NCI-H524 (cell line): ENCODE measurements around the gene CHID1.
A peak's percentile ranks its signal among the peaks of the same experiment; 100 is the strongest.

ENCODE experiments used
- DNase-seq, 2 experiments: peaks; one replicate each; lab custom pipeline; 2025; lab: John Stamatoyannopoulos, UW

CHID1 gene

DNA sequence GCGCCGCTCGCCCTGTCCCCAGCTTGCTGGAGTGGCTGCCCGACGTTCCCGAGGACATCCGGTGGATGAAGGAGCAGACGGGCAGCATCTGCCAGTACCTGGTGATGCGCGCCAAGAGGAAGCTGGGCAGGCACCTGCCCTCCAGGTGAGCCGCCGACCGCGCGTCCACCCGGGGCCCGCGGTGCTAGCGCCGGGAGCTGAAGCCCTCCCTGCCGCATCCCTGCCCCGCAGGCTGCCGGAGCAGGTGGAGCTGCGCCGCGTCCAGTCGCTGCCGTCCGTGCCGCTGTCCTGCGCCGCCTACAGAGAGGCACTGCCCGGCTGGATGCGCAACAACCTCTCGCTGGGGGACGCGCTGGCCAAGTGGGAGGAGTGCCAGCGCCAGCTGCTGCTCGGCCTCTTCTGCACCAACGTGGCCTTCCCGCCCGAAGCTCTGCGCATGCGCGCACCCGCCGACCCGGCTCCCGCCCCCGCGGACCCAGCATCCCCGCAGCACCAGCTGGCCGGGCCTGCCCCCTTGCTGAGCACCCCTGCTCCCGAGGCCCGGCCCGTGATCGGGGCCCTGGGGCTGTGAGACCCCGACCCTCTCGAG lies 86.2 kb downstream of the CHID1 start:
- DNase-seq = peak; percentile 46 to 82

DNA sequence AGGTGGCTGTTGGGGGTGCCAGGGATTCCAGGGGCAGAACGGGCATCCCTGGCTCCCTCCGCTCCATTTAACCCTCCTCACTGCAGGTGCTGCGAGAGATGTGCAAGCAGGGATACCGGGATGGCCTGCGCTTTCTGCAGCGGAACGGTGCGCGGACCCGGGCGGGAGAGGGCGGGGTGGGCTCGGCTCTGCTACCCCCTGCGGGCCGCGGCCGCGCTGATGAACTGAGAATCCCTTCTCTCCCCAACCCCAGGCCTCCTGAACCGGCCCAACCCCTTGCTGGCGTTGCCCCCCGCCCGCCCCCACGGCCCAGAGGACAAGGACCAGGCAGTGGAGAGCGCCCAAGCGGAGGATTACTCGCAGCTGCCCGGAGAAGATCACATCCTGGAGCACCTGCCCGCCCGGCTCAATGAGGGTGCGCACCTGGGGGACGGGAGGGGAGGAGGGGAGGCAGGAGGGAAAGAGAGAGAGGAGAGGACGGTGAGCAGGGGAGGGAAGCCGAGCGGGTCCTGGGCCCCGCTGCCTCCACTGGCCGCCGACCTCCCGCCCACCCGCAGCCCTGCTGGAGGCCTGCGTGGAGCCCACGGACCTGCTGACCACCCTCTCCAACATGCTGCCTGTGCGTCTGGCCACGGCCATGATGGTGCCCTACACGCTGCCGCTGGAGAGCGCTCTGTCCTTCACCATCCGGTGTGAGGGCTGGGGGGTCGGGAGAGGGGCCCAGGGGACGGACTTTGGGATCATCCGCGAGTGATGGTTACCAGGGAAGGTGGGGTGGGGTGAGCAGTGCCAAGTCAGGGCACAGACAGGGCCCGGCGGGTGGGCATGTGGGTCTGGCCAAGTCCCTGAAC lies 86.9 kb downstream of the CHID1 start:
- no peak for DNase-seq

DNA sequence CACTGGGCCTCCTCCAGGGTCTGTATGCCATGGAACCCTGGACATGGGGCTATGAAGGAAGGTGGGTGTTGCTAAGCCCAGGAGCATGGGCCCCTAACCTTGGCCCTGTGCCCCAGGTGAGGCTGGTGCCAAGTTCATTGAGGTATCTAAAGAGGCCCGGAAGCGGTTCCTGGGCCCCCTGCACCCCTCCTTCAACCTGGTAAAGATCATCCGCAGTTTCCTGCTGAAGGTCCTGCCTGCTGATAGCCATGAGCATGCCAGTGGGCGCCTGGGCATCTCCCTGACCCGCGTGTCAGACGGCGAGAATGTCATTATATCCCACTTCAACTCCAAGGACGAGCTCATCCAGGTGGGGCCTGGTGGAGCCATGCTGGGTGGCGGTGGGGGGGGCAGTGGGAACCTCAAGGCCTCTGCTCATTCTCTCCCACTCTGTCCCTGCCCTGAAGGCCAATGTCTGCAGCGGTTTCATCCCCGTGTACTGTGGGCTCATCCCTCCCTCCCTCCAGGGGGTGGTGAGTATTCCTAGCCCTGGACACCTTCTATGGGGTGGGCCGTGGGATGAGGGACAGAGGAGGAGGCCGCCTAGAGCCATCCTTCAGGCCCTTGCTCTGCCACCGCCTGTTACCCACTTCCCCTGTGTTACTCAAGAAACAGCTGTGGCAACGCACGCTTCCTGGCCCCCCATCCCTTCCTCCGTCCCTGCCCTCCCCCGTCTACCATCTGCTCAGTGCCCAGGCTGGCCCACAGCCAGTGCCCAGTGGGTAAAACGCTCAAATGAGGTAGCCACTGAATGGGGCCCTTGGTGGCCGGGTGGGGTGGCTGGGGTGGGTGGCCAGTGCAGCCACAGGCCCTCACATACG lies 88.9 kb downstream of the CHID1 start:
- peak; percentile 47 to 67 for DNase-seq

DNA sequence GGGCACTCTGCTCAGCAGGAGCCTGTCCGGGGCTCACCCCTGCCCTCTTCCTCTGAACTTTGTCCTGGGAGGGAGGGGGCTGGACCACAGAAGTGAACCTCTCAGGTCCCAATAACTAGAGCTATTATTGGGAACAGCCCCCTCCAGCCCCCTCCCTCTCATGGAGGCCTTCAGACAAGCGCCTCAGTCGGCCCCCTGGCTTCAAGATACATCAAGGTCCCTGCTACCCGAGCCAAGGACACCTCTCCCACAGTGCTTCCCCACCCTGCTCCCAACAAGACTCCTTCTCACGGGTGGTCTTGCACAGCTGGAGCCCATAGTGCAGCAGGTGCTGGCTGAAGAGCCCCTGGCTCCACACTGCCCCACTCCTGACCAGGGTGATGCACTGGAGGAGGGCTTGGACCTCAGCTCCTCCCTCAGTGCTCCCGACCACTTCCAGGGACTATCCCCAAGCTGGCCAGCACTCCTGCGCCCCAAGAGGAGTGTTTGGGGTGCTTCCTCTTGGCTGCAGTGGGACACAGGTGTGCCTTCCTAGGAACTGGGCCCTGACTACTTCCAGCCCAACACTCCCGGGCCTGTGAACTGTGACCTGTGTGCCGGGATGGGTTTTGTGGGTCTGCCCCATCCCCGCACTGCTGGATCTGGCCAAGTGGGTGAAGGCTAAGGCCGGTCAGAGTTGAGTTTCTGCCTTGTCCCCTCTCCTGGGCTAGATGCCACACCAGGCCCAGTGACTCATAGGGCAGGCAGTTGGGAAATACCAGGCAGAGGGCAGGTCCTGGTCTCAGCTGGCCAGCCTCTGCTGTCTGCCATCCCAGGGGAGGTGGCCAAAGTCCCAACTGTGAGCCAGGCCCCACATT lies 89.7 kb downstream of the CHID1 start:
- DNase-seq = no peak

DNA sequence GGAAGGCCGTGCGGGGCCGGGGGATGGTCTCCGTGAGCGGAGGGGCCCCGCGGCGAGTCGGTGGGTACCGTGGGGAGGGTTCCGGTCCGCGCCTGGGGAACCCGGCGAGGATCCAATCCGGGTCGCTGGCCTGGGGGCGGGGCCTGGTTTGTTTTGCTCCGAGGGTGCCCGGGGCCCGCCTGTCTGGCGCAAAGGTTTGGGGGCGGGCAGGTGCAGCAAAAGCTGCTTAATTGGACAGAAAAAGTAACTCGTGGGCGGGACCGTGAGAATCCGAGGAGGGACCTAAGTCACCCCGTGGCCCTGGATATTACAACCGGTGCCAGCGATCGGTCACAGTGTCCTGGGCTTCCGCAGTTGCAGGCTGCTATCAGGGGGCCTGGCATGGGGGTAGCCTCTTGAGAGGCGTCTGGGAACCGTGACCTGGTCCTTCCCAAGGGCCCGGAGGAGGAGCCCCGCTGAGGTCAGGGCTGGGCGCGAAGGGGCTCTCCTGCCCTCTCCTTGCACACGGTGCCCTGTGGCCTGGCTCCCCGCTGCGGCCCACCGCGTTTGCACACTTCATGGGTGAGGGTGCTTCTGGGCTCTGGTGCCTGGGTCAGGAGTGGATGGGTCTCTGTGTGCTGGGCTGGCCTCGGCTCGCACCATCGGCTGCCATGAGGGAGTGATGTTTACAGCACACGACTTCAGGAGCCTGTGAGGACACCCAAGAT lies 90.5 kb downstream of the CHID1 start:
- peak; percentile 65 to 70 for DNase-seq

DNA sequence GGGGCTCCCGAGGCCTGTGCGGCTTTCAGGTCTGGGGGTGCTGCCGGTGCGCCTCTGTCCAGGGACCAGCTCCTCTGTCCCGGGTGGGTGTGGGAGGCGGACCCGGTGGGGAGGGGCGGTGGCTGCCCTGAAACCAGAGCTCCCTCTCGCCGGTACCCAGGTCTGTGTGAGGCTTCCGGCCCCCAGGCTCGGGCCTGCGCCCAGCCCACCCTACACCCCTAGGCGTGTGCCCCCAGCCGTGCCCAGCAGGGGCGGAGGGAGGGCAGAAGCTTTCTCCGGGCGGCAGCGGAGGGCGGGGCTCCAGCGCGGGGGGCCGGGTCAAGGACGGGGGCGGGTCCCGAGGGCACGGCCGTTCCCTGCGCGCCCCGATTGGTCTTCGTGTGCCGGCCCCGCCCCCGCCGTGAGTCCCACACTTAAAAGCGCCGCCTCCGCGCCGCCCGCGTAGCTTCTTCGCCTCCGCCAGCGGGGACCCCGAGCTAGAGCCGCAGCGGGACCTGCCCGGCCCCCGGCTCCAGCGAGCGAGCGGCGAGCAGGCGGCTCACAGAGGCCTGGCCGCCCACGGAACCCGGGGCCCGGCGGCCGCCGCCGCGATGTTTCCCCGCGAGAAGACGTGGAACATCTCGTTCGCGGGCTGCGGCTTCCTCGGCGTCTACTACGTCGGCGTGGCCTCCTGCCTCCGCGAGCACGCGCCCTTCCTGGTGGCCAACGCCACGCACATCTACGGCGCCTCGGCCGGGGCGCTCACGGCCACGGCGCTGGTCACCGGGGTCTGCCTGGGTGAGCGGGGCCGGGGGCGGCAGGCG lies 91.3 kb downstream of the CHID1 start:
- peak; percentile 48 to 86 for DNase-seq

DNA sequence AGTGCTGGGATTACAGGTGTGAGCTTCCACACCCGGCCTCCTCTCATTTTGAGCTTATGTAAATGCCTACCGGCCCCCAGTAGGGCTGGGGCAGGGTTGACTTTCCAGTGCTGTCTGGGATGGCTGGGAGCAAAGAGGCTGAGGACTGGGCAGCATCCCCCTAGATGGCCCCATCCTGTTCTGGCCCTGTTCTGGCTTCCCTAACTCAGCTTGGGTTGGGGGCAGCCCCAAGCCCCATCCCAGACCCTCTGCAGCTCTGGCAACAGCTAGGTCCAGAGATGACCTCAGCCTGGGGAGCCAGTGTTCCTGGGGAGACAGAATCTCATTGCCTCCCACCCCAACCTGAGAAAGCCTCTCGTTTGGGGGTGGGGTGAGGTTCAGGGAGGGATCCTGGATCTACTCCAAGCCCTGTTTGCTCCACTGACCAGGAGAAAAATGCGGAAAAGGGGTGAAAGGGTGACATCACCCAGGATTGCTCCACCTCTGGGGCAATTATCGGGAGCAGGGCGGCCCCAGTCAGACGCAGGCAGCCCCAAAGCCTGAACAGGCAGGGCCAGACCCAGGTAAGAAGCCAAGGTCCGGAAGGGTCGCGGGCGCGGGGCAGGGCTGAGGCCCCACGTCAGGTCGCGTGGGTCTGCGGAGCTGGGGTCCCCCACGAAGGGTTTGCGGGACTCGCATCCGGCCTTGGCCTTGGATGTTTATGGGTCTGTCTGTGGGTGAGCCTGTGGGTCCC lies 92.0 kb downstream of the CHID1 start, which contains the start of gene PNPLA2:
Gene PNPLA2 (plus strand): TSS at position 519 of the 733 bp plus-strand sequence. CDS start 805 bp downstream, outside the sequence.
- no peak for DNase-seq
